ENCODE data around the gene LYL1.

Gene LYL1

GRCh38 chr19:13104360-13104847 is 1.7 kb upstream of the LYL1 start:
- peak; percentile 83 to 86 for DNase-seq

GRCh38 chr19:13103581-13104359 is 1.1 kb upstream of the LYL1 start:
- peak in 1 of 2 experiments; percentile 39 for DNase-seq

GRCh38 chr19:13102416-13102665 is 317 bp downstream of the LYL1 start:
- DNase-seq = peak in 1 of 2 experiments; percentile 41

GRCh38 chr19:13101590-13102415 is 855 bp downstream of the LYL1 start:
- no peak for DNase-seq

DNA sequence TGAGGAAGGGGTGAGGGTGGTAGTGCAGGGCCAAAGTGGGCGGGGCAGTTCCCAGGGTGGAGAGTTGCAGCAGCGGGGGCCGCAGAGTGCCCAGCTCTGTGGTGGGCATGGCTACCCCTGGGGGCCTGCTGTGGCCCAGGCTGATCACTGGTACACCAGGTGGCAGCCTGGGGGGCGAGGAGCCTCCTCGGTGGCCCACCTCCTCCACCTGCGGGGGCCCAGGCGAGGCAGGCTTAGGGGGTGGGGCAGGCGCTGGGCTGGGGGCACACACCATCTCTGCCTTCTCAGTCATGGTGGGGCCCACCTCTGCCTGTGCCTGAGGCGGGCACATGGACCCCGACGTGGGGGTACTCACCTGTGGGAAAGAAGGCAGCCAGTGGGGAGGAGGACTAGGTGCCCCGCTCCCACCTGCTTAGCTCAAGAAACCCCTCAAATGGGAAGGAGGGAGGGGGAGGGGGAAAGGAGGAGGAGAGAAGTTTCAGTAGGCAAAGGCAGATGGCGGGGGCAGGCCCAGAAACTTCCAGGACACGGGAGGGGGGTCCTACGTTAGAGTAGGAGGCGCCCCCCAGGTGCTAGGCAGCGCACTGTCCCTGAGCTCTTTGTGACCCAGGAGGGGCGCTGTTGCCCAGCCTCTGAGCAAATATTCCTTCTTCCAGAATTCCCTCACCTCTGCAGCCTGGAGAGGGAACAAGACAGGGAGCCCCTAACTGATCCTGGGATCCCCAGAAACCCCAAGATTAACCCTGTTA is 1.6 kb downstream of the LYL1 start:
- DNase-seq = no peak

- DNase-seq = peak; percentile 89 to 91
Observed at GRCh38 chr19:13100031-13100588, 2.5 kb downstream of the LYL1 start.

GRCh38 chr19:13099073-13099999 is 3.3 kb downstream of the LYL1 start:
- peak; percentile 76 to 84 for DNase-seq

GRCh38 chr19:13098277-13099072 is 4.2 kb downstream of the LYL1 start:
- peak; percentile 52 to 54 for DNase-seq

- DNase-seq = no peak
Observed at GRCh38 chr19:13097463-13098258, 5.0 kb downstream of the LYL1 start.

DNA sequence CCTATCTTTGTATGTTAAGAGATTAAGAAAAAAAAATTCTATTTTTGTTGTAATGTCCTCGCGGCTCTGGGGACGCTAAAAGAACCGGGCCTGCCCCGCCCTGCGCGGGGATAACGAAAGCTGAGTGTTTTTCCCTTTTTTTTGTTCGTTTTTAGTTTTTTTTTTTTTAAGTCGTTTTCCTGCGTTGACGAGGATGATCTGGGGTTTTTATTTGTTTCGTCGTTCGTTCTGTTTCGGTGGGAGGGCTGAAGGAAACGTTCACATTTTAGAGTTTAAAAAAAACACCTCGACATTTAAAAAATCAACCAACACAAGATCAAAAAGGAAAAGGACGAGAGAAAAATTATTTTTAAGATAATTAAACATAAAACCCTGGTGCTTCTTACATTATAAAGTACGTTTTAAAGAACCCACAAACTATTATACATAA is 5.6 kb downstream of the LYL1 start:
- no peak for DNase-seq

DNA sequence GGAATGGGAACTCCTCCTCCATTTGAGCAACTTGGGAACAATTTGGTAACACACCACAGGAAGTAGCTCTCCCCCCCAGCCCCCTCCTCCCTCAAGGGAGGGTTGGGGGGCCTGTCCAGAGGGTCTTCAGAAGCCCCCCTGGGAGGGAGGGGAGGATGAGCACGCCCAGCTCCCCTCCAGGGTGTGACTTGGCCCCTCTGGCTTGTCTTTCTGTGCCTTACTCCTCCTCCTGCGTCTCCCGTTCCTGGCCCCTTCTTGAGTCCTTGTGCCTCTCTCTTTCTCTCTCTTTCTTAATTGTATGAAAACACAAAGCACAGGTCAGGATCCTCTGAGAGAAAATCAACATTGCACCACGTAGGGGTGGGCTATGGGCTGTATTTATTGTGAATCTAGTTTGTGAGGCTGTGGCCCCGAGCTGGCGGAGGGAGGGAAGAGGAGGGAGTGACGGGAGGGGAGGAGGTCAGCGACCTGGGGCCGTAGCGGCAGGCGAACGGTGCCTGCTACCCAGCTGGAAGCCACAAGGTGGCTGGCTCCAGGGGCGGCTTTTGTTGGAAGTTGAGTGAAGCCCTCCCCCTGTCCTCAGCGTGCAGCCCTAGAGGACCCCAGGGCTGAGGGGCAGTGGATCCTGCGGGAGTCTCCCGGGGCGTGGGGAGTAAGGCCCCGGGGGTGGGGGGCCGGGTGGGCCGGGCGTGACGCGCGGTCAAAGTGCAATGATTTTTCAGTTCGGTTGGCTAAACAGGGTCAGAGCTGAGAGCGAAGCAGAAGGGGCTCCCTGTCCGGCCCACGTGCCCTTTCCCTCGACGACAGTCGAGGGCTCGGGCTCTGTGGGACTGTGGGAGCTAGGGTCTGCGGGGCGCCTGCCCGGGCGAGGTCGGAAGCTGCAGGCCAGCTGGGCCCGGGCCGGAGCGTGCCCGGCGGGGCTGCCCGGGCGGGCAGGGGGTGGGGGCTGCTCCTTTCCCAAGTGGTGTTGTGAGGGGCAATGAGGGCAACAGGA is 6.4 kb downstream of the LYL1 start:
- DNase-seq = peak; percentile 46 to 54

DNA sequence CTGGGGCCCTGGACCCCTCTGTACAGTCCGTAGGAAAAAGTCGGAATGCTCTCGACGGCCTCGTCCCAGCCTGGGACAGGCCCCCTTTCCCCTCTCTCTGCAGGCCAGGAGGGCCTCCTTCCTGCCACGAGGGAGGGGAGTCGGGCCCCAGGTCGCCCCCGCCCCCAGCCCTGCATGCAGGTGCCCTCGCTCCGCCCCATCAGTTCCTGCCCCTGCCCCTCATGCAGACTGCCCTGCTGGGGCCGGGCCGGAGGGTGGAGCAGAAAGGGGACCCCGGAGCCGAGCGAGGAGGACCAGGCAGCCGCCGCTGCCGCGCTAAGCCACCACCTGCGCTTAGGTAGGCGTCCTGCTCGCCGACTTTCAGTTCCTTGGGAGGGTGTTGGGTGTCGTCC is 7.3 kb downstream of the LYL1 start:
- peak in 1 of 2 experiments; percentile 35 for DNase-seq

DNA sequence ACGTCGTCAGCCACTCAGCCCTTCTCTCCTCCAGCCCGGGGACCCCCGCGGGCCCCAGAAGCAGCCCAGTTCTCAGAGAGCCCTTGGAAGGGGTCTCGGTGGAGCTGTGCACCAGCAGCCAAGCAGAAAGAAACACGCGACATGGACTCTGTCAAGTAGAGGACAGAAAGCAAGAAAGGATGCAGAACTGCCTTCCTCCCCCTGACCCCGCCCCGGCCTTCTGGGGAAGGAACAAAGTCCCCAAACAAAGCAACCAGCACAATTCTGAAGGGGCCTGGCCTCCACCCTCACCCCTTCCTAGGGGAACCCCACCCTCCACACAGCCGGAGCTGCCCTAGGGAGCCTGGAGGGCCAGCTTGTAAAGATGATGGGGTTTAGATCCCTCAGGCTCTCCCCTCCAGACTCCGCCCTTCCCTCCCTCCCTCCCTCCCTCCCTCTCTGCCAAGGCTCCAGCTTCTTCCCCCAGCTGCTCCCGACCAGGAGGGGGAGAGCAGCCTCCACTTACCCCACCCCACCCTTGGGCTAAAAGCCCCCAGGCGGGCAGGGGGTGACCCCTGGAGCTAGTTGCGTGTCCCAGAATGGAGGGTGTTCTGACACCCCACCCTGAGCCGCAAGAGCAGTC is 7.8 kb downstream of the LYL1 start:
- DNase-seq = peak; percentile 27 to 32

DNA sequence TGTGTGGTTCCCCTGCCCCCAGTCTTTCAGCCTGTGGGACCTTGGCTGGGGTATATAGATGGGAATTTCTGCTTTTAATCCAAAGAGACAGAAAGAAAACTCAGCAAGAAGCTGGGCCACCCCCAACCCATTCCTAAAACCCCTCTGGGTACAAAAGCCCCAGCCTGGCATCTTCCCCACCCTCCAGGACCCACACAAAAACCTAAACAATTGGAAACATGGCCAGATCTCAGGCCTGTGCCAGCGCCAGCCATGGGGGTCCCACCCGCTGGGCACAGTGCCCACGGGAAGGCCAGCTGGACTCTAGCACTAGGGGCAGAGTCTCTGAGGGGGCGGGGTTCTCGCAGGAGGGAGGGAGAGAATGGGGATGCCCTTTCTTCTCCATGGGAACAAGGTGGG is 8.6 kb downstream of the LYL1 start:
- DNase-seq = no peak

DNA sequence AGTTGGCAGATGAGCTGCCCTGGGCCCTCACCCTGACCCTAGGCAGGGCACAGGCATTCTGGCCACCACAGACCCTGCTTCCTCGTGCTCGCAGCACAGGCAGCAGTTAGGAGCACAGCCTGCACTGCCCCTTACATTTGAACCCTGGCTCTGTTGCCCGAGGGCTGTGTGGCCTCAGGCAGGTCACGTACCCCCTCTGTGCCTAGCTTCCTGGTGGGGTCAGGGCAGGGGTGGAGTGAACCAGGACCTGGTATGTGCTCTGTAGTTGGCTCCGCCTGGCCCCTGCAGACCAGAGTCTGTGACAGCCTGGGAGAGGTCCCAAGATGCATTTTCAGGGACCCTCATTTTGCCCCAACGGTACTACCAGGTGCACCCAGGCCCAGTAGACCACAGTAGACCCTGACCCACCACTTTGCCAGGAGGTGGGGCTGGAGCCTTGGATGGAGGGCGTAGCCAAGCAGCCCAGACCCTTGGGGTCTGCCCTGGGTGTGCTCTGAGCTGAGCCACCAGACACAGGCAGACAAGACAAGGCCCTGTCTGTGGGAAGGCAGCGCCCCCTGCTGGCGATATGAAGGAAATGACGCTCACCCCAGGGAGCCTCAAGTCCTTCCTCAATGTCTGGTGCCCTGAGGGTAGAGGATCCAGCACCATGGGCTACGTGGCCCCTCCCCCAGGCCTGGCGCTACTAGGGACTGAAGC is 9.1 kb downstream of the LYL1 start:
- peak; percentile 86 to 88 for DNase-seq

GRCh38 chr19:13092606-13093235 is 9.9 kb downstream of the LYL1 start:
- DNase-seq = no peak

DNA sequence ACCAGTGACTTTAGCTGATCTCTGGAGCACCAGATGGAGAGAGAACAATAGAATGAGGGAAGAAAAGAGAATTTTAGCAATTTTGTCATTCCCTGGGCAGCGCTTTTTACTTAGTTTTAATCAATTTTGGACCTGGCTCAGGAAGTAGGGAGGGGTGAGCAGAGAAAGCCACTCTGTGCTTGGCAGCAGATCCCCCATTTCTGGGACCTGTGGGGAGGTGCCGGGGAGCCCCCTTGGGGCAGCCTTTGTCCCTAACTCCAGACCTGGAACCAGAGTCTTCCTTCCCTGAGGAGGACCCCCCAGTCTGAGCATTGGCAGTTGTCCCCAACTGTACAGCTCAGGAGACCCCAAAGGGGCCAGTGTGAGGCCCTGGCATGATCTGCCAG is 10.5 kb downstream of the LYL1 start:
- no peak for DNase-seq
